HG03045 (cell line): ENCODE measurements around the gene SMC1B.
"Not testable (repeated sequence)": the region's sequence is repeated elsewhere in the genome, so short reads cannot be mapped to it uniquely, and the experiment has no call there.

ENCODE experiments used
- ATAC-seq: cut with Tn5 transposase; IDR thresholded peaks from one replicate; pipeline ENCODE4 v1.9.1; 2021; ENCODE audit warnings: mild to moderate bottlenecking, moderate library complexity; ENCODE audit not compliant: unreplicated experiment

SMC1B gene, protein sequence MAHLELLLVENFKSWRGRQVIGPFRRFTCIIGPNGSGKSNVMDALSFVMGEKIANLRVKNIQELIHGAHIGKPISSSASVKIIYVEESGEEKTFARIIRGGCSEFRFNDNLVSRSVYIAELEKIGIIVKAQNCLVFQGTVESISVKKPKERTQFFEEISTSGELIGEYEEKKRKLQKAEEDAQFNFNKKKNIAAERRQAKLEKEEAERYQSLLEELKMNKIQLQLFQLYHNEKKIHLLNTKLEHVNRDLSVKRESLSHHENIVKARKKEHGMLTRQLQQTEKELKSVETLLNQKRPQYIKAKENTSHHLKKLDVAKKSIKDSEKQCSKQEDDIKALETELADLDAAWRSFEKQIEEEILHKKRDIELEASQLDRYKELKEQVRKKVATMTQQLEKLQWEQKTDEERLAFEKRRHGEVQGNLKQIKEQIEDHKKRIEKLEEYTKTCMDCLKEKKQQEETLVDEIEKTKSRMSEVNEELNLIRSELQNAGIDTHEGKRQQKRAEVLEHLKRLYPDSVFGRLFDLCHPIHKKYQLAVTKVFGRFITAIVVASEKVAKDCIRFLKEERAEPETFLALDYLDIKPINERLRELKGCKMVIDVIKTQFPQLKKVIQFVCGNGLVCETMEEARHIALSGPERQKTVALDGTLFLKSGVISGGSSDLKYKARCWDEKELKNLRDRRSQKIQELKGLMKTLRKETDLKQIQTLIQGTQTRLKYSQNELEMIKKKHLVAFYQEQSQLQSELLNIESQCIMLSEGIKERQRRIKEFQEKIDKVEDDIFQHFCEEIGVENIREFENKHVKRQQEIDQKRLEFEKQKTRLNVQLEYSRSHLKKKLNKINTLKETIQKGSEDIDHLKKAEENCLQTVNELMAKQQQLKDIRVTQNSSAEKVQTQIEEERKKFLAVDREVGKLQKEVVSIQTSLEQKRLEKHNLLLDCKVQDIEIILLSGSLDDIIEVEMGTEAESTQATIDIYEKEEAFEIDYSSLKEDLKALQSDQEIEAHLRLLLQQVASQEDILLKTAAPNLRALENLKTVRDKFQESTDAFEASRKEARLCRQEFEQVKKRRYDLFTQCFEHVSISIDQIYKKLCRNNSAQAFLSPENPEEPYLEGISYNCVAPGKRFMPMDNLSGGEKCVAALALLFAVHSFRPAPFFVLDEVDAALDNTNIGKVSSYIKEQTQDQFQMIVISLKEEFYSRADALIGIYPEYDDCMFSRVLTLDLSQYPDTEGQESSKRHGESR

DNA sequence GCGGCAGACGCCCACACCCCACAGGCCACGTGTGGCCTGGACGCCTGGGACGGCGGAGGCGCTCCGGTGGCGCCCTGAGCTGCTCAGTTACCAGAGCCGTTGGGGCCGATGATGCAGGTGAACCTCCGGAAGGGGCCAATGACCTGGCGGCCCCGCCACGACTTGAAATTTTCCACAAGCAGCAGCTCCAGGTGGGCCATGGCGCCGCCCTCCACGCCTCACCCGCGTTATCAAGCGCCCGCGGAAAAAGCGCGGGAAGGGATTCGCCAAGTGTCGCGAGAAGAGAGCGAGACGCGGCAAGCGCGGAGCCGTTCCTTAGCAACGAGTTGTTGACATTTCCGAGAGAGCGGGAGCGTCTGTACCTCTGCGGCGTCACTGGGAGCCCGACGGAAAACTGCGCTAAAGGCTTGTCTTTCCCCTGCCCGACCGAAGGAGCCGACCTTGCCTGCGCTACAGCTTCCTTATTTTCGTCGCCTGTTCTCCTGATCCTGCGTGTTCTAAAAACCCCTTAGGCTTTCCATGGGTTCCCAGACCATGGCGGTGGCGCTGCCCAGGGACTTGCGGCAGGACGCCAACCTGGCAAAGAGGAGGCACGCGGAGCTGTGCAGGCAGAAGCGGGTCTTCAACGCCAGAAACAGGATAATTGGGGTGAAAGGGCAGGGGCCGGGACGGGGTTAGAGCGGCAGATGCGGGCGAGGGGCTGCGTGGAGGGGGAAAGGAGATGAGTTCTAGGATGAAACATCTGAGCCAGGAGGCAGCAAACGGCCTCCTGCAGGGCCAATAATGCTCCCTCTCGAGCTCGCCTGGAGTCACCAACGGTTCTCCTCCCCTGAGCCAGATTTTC, at the start of gene SMC1B, which contains the start of gene RIBC2:
SMC1B (minus strand) TSS at position 232 of the 844 bp plus-strand sequence; CDS start at position 200, 32 bp downstream.
RIBC2 (plus strand) TSS at position 326 of the 844 bp plus-strand sequence; CDS start at position 520, 194 bp downstream.
- ATAC-seq: no peak

DNA sequence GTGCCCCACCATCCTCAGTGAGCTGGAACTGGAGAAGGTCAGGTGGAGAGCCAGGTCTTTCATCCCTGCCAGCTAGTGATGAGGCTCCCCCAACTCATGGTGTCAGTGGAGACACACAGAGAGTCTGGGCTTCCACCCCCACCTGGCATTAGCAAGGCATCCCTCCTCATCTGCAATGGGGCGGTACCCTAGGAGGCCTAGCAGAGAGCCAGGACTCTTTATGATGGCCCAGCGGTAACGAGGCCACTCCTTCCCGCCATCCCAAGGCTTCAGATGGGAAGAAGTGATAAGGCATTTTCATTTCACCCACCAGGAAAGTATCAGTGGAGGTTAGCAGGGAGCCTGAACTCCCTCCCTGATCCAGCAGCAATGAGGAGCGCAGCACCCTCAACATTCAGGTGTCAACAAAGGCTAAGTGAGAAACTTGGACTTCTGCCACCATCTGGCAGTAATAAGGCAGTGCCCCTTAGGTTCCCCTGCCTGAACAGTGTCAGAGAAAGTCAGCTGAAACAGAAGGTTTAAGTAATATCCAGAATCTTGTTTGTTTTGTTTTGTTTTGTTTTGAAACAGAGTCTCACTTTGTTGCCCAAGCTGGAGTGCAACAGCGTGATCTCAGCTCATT, 48.7 kb upstream of the SMC1B start:
- ATAC-seq: no peak

DNA sequence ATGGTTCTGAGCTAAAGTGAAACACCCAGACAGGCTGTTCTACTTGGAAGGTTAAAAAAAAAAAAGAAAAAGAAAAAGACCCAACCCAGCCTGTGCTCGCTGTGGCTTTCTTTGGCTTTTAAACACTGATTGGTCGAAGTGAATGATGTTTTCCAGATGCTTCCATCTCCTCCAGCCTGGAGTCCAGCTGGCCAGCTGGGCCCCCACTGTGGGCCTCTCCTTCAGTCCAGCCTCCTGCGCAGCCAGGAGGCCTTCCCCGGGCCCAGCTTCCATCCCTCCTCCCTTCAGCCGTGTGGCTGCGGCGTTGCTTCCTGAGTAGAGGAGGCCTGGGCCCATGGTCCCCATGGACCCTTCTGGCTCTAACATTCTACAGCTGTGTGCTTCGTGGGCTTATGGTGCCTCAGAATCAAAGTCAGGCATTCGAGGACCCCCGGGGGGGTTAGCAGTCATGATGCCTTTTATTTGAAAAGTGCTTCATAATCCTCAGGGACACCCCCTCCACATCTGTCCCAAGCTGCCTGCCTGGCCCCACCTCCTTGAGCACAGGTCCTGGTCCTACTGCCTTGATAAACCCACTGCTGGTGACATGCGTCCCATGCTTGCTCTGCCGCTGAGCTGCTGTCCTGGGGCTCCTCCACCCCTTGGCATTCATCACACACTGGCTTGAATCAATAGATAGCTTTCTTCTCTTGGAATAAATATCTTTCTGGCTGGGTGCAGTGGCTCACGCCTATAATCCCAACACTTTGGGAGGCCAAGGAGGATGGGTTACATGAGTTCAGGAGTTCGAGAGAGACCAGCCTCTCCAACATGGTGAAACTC, 47.1 kb upstream of the SMC1B start:
- ATAC-seq: no peak

DNA sequence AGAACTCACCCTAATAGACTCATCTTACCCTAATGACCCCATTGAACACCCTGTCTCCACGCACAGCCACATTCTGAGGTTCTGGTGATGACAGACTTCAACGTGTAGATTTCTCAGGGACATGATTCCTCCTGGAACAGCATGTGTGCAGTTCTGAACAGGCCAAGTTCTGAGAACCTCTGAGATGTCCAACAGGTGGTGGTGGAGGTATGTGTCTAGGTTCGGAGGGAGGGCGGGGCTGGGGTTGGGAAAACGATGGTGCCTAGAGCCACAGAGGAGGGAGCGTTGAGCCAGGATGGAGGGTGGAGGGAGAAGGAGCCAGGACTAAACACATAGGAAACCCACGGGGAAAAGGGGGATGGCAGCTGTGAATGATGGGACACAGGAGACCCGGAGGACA, 45.8 kb upstream of the SMC1B start:
- ATAC-seq: no peak

DNA sequence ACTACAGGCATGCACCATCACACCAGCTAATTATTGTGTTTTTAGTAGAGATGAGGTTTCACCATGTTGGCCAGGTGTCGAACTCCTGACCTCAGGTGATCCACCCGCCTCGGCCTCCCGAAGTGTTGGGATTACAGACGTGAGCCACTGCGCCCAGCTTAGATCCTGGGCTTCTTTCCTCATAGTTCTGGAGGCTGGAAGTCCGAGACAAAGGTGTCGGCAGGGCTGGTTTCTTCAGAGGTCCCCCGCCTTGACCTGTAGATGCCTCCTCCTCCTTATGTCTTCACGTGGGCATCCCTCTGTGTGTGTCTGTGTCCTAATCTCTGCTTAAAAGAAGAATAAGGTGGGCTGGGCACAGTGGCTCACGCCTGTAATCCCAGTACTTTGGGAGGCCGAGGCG, 45.1 kb upstream of the SMC1B start:
- no peak for ATAC-seq

DNA sequence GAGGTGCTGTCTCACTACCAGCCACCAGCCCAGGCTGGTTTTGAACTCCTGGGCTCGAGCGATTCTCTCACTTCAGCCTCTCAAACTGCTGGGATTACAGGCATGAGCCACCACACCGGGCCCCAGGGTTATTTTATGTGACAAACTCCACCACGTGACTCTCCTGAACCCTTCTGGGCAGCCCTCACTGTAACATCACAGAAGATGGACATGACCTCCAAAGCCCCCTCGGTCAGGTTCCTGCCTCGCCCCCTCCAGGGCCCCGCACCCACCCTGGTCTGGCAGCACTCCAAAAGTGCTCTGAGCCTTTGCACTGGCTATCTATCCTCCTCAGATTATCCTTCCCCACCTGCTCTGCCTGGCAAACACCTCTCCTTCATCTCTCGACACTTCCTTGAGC, 43.4 kb upstream of the SMC1B start:
- ATAC-seq: no peak

DNA sequence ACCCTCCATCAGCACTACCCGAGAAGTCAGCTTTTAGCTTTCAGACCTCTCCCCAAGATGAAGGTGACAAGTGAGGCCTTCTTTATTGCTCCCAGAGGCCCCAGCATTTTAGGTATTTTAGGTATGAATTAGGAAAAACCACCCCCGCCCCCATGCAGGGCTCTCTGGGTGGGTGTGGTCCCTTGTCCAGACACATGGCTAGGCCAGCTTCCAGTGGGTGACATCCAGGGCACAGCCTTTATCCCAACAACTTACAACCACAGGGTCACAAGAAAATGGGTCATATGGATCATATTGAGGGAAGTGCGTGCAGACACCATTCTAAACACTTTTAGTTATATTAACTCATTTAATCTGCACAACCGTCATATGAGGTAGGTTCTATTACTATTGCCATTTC, 42.2 kb upstream of the SMC1B start:
- no peak for ATAC-seq

DNA sequence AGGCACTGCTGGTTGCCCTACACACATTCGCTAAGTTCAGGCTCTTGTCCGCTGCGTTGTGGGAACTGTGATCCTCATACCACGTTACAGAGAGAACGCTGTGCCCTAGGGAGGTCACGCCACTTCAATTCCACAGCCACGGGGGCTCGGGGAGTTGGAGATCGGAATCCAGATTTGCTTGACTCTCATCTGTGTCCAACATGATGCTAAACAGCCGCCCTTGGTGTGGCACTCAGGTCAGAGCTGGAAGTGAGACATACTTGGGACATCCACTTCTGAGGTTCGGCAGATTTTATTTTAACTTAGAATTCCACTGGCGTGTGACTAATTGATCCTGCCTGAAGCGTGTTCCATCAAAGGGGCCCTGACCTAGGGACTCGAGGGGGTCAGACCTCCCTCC, 41.8 kb upstream of the SMC1B start:
- ATAC-seq: no peak

DNA sequence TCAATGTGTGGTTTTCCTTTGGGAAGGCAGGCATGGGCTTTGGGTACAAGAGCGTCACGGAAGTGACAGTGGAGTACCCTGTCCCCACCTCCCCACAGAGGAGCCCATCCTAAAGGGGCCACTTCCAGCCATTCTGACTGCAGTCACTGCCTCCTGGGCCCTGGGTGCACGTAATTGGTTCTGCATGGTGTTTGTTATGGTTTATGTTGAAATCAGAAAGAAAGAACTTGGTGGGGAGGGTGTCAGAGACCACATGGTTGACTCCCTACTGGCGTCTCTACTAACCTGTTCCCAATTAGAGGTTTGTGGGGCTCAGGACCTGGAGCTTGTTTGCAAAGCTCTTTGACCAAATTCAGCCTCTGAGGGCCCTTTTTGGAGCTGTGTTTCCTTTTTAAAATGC, 40.9 kb upstream of the SMC1B start:
- no peak for ATAC-seq

DNA sequence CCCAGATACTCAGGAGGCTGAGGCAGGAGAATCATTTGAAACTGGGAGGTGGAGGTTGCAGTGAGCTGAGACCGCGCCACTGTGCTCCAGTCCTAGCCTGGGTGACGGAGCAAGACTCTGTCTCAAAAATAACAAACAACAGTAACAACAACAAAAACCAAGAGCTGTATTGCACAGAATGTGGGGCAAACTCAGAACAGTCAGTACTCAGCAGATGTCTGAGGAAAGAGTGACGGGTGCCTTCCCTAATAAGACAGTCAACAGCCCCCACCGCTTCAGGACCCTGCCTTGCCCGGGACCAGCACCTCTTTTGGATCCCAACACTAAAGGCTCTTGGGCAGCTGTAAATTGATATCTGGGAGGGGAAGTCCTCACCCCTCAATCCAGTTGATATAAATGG, 40.4 kb upstream of the SMC1B start:
- no peak for ATAC-seq

DNA sequence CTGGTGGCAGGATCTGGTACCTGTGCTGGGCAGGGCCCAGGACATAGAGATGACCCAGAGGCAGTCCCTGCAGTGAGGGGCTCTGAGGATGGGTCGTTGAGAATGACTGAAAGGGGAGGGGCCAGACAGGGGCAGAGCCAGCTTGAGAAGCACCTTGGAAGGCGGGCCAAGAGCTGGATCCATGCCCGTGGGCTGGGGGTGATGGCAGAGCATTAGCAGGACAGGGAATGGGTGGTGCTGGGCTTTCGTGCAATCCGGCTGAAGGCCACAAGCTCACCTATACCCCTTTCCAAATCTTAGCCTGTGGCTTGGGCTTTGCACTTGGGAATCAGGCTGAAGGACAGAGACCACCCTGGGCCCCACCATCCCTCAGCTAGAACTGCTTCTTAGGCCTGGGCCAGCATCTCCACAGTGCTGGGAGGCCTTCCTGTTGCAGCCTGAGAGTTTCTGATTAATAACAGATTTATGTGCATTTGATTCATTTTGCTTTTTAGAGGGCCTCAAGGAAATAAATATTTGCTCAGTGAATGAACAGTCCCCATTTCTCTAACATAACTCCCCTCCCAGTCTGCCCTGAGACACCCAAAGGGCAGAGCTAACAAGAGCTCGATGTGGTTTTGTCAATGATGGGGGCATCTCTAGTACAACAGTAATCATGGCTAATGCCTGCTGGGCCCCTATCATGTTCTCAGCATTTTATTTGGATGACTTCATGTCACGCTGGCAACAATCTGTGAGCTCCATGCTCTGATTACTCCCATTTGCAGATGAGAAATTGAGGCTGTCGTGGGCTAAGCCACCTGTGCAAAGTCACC, 39.4 kb upstream of the SMC1B start:
- no peak for ATAC-seq

DNA sequence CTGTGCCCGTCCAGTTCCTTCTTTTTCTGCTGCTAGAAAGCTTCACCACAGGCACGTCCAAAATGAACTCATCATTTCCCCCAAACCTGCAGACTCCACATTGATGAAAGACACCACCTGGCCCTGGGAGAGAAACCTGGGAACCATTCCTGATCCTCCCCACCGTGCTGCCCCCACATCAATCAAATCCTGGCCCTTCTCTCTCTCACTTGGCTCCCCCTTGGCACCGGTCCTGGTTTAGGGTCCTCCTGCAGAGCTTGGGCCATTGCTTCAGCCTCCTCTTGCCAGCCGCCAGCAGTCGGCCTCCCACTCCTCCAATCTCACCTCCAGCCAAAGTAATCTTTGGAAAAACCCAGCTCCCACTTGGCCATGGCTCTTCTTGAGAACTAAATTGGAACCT, 38.6 kb upstream of the SMC1B start:
- no peak for ATAC-seq

DNA sequence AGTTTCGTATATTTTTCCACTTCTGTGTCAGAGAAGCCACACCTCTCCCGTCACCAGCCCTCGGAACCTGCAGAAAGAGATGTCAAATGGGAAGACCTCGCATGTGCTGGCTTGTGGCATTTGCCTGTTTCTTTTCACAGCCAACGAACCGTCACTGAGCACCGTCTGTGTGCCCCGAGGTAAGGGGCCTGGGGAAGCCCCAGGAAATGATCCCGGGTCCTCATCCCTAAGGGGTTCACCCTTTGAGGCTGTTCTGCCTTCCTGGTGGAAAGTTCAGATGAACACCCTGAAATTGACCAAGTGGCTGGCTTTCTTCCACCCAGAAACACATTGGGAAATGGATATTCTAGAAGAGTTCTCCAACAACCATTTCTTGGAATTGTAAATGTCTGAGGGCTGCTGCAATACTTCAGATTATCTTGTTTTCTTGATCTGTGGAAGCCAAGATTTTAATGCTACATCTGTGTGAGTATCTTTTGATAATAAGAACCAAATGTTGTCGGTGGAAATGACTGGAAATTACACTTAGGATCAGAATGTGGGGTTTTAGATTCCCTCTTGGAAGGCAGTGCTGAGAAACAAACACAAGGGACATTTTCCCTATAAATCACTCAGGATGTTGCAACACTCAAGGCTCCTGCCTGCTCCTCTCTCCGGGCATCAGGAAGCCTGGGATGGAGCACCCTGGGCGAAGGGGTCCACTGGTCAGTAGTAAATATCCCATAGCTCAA, 37.7 kb upstream of the SMC1B start:
- ATAC-seq: no peak

DNA sequence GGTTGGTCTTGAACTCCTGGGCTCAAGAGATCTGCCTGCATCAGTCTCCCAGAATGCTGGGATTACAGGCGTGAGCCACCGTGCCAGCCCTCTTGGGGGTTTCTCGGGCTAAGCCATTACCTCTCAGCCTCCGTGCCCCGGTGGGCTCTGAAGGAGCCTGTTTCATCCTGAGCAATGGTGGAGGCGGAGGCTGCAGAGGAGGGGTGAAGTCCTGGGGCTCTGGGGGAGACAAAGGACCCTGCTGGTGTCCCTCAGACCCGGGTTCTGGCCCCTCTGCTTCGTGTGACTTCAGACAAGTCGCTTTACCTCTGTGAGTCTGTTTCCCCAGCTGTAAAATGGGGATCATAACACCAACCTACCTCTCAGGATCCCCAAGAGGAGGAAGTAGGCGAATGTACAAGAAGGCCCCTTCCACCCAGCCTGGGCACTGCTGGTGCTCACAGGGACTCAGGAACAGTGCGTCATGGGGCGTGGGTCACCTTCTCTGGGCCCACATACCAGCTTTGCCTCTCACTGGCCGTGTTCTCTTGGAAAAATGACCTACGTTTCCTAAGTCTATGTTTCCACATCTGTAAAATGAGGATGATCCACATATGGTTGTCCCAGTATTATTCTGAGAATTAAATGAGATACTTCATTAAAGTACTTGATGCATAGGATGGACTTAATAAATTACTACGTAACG, 36.8 kb upstream of the SMC1B start:
- ATAC-seq: no peak

DNA sequence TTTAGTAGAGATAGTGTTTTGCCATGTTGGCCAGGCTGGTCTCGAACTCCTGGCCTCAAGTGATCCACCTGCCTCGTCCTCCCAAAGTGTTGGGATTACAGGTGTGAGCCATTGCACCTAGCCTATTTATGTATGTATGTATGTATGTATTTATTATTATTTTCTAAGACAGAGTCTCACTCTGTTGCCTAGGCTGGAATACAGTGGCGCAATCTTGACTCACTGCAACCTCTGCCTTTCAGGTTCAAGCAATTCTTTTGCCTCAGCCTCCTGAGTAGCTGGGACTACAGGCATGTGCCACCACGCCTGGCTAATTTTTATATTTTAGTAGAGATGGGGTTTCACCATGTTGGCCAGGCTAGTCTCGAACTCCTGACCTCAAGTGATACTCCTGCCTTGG, 36.0 kb upstream of the SMC1B start:
- not testable (repeated sequence) for ATAC-seq

DNA sequence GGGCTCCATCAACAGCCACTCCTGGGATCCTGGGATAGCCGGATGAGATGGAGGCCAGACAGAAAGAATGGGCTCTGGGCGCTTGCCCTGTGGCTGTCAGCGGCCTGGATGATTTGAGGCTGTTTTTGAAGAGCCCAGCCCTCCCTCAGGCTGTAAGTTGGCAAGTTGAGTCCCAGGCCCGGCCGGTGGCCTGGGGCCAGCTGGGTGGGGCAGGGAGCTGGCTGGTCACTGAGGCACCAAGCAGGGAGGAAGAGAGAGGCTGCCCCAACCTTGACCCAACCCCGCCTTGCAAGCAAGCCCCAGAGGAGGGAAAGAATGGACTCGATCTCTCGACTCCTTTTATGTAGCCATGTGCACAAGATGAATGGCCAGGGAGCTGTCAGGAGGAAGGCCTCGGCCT, 35.0 kb upstream of the SMC1B start:
- ATAC-seq: no peak

DNA sequence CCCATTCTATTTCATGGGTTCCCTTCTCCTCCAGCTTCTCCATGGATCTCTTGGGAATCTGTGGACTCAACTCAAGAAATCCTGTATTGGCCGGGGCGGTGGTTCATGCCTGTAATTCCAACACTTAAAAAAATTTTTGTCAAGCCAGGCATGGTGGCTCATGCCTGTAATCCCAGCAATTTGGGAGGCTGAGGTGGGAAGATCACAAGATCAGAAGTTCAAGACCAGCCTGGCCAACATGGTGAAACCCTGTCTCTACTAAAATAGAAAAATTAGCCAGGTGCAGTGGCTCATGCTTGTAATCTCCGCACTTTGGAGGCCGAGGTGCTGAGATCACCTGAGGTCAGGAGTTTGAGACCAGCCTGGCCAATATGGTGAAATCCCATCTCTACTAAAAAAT, 34.2 kb upstream of the SMC1B start:
- not testable (repeated sequence) for ATAC-seq
